OCI-LY3 (cell line): Measurements from ENCODE around the gene KRT73.

Source experiments
- EZH2phosphoT487 ChIP-seq: fragments of 200-600 bp; shearing (Covaris generic); IDR thresholded peaks from 2 replicates; pipeline ENCODE4 v1.6.1; 2018; ENCODE audit warnings: antibody characterized with exemption, mixed run types, low read depth
- TF ChIP-seq, protein P1 (sequence below): fragments of 200-600, 300-600 bp; sonication (generic); IDR thresholded peaks from 2 replicates; pipeline ENCODE4 v1.5.1; 2014; ENCODE audit warnings: antibody characterized with exemption, low read length, low read depth

DNA sequence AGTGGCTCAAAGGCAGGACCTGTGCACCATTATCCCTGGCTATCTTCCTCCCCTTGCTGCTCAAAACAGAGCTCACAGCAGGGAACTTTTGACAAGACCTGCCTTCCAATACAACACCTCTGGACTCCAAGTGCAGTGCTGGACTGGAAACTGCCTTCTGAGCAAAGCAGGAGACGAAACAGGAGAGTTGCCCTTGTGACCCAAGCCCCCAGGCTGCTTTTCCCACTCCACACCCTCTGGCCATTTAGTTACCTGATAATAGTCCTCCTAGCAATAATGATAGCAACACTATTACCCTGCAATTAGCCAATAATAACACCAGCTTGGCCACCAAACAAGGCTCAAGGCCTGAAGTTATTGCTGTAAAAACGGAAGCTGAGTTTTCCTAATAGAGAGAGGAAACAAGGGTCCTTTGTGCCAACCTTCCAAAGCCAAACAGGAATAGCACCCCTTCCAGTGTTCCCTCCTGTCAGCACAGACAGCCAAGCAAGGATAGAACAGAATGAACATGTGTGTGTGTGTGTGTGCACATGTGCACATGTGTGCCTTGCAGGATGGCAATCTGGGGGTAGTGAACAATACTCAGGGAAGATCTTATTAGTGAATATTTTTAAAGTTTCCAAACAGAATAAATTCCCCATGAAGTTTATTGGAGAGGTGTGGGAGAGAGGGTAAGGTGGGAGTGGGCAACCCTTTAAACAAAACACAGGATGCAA, 9.2 kb upstream of the KRT73 start:
- TF ChIP-seq, protein P1, sequence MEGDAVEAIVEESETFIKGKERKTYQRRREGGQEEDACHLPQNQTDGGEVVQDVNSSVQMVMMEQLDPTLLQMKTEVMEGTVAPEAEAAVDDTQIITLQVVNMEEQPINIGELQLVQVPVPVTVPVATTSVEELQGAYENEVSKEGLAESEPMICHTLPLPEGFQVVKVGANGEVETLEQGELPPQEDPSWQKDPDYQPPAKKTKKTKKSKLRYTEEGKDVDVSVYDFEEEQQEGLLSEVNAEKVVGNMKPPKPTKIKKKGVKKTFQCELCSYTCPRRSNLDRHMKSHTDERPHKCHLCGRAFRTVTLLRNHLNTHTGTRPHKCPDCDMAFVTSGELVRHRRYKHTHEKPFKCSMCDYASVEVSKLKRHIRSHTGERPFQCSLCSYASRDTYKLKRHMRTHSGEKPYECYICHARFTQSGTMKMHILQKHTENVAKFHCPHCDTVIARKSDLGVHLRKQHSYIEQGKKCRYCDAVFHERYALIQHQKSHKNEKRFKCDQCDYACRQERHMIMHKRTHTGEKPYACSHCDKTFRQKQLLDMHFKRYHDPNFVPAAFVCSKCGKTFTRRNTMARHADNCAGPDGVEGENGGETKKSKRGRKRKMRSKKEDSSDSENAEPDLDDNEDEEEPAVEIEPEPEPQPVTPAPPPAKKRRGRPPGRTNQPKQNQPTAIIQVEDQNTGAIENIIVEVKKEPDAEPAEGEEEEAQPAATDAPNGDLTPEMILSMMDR, result no peak
- TF ChIP-seq EZH2phosphoT487, result no peak
